GM23338 (cell line): ENCODE data around the gene ZNF681.

ENCODE experiments used
- CTCF ChIP-seq, 2 experiments: fragments of 200-600 bp in 1 of 2; sonication (generic) in 1 of 2; conservative IDR thresholded peaks; 2 replicates each; pipeline versions ENCODE4 v1.5.1 to v1.6.1; 2016 to 2017; ENCODE audit warnings: antibody characterized with exemption in 2 of 2, low read depth in 2 of 2, mild to moderate bottlenecking in 2 of 2, moderate library complexity in 1 of 2
- EZH2 ChIP-seq: fragments of 200-600 bp; sonication (generic); IDR thresholded peaks from one replicate; pipeline ENCODE4 v1.8.0; 2017; ENCODE audit warnings: antibody characterized with exemption, mild to moderate bottlenecking, low read depth; ENCODE audit not compliant: unreplicated experiment

GRCh38 chr19:23800271-23800670, 41.6 kb upstream of the ZNF681 start:
- TF ChIP-seq EZH2: no peak
- TF ChIP-seq CTCF (conservative IDR thresholded peaks at IDR 0.05; ENCODE audit: low read depth in 2 of 2): no peak
